ENCODE data around the gene GALNT2. TPM values are rescaled to one million over a fixed set of nuclear protein-coding genes. Genes with fewer than 3 reads are reported as not detected.

GALNT2 gene
- total and polyA plus RNA-seq, 2 experiments from 2014 or later: 17.8 to 48.3 TPM

DNA sequence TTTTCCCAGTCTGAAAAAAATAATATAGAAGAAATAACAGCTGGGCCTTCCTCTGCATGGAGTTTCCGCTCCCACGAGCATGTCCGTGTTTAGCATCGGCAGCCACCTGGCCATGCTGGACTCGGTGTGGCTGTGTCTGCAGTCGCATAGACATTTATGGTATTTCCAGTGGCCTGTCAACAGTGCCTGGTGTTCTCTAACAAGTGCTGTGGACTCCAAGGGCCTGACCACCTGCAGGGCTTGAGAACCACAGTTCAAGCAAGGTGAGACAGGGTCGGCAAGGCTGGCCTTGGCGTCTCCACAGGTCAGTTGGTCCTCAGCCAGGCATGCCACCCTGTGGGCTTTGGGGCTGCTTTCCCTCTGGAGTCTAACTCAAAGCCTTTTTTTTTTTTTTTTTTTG is 234.3 kb downstream of the GALNT2 start:
- Histone ChIP-seq H3K27ac (ENCODE audit: low read depth) (no peak overlapping the region), H3K79me2 (replicated peaks; ENCODE audit: insufficient read depth) (no peaks in the 10 kb centered on the region), H3K4me3 (no peak overlapping the region), H3K36me3 (ENCODE audit: insufficient read depth) (no peaks in the 10 kb centered on the region), H3K9me2 (ENCODE audit: insufficient read depth) (no peaks in the 10 kb centered on the region), H4K20me1 (replicated peaks; ENCODE audit: insufficient read depth) (no peaks in the 10 kb centered on the region), H3K4me1 (ENCODE audit: insufficient read depth) (no peaks in the 10 kb centered on the region), H3K27me3 (ENCODE audit: insufficient read depth) (no peaks in the 10 kb centered on the region), H2AFZ (no peak overlapping the region), H3K4me2 (no peak overlapping the region), H3F3A (replicated peaks; ENCODE audit: low read depth) (no peaks in the 10 kb centered on the region)
- no peak overlapping the region for H3K27ac Mint-ChIP-seq
- no peak for TF ChIP-seq STAT1 (IDR thresholded peaks at IDR 0.05; ENCODE audit: unreplicated experiment)
- TF ChIP-seq, protein P1, sequence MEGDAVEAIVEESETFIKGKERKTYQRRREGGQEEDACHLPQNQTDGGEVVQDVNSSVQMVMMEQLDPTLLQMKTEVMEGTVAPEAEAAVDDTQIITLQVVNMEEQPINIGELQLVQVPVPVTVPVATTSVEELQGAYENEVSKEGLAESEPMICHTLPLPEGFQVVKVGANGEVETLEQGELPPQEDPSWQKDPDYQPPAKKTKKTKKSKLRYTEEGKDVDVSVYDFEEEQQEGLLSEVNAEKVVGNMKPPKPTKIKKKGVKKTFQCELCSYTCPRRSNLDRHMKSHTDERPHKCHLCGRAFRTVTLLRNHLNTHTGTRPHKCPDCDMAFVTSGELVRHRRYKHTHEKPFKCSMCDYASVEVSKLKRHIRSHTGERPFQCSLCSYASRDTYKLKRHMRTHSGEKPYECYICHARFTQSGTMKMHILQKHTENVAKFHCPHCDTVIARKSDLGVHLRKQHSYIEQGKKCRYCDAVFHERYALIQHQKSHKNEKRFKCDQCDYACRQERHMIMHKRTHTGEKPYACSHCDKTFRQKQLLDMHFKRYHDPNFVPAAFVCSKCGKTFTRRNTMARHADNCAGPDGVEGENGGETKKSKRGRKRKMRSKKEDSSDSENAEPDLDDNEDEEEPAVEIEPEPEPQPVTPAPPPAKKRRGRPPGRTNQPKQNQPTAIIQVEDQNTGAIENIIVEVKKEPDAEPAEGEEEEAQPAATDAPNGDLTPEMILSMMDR (conservative IDR thresholded peaks at IDR 0.05; ENCODE audit: low read depth in 2 of 2): no peak
- TF ChIP-seq EZH2phosphoT487 (IDR thresholded peaks at IDR 0.05; ENCODE audit: unreplicated experiment): no peak
- TF ChIP-seq, protein P2, sequence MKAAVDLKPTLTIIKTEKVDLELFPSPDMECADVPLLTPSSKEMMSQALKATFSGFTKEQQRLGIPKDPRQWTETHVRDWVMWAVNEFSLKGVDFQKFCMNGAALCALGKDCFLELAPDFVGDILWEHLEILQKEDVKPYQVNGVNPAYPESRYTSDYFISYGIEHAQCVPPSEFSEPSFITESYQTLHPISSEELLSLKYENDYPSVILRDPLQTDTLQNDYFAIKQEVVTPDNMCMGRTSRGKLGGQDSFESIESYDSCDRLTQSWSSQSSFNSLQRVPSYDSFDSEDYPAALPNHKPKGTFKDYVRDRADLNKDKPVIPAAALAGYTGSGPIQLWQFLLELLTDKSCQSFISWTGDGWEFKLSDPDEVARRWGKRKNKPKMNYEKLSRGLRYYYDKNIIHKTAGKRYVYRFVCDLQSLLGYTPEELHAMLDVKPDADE (IDR thresholded peaks at IDR 0.05): no peak
- H3K4me1 Mint-ChIP-seq: no peaks in the 10 kb centered on the region
- H3K27me3 Mint-ChIP-seq (ENCODE audit: insufficient read depth, low read depth, poor library complexity): peaks cover 9% of the 10 kb centered on the region
- H3K4me3 Mint-ChIP-seq: no peak overlapping the region
- H3K36me3 Mint-ChIP-seq (ENCODE audit: low read depth): no peaks in the 10 kb centered on the region
- H3K9me3 Mint-ChIP-seq: no peaks in the 10 kb centered on the region
- ATAC-seq: no peak
- no peak for DNase-seq (ENCODE audit: low spot score)

DNA sequence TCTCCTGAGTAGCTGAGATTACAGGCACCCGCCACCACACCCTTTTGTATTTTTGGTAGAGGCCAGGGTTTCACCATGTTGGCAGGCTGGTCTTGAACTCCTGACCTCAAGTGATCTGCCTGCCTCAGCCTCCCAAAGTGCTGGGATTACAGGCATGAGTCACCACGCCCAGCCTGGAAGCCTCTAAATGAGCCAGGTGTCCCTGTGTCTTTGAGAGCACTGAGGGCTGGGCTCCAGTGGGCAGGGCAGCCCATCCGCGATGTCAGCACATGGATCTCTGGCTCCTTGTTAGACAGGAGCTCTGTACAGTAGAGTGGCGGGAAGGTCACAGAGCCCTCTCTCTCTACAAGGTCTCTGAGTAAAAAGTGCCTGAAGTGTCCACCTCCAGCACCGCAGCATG is 234.8 kb downstream of the GALNT2 start:
- H3K9me3 Mint-ChIP-seq: no peaks in the 10 kb centered on the region
- H3F3A ChIP-seq (replicated peaks; ENCODE audit: low read depth): no peaks in the 10 kb centered on the region
- no peak for ATAC-seq
- TF ChIP-seq STAT1 (IDR thresholded peaks at IDR 0.05; ENCODE audit: unreplicated experiment) (no peak), POLR2AphosphoS5 (IDR thresholded peaks at IDR 0.05; ENCODE audit: low read depth) (no peak), EZH2phosphoT487 (IDR thresholded peaks at IDR 0.05; ENCODE audit: unreplicated experiment) (no peak), NANOG (IDR thresholded peaks at IDR 0.05; ENCODE audit: borderline replicate concordance) (no peak), ZNF331 (CRISPR knock-in tag; IDR thresholded peaks at IDR 0.05; ENCODE audit: low read depth) (no peak), CREB1 (CRISPR knock-in tag; IDR thresholded peaks at IDR 0.05; ENCODE audit: low read depth) (no peak)
- TF ChIP-seq, protein P3, sequence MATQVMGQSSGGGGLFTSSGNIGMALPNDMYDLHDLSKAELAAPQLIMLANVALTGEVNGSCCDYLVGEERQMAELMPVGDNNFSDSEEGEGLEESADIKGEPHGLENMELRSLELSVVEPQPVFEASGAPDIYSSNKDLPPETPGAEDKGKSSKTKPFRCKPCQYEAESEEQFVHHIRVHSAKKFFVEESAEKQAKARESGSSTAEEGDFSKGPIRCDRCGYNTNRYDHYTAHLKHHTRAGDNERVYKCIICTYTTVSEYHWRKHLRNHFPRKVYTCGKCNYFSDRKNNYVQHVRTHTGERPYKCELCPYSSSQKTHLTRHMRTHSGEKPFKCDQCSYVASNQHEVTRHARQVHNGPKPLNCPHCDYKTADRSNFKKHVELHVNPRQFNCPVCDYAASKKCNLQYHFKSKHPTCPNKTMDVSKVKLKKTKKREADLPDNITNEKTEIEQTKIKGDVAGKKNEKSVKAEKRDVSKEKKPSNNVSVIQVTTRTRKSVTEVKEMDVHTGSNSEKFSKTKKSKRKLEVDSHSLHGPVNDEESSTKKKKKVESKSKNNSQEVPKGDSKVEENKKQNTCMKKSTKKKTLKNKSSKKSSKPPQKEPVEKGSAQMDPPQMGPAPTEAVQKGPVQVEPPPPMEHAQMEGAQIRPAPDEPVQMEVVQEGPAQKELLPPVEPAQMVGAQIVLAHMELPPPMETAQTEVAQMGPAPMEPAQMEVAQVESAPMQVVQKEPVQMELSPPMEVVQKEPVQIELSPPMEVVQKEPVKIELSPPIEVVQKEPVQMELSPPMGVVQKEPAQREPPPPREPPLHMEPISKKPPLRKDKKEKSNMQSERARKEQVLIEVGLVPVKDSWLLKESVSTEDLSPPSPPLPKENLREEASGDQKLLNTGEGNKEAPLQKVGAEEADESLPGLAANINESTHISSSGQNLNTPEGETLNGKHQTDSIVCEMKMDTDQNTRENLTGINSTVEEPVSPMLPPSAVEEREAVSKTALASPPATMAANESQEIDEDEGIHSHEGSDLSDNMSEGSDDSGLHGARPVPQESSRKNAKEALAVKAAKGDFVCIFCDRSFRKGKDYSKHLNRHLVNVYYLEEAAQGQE (IDR thresholded peaks at IDR 0.05; ENCODE audit: unreplicated experiment): no peak
- TF ChIP-seq, protein P4, sequence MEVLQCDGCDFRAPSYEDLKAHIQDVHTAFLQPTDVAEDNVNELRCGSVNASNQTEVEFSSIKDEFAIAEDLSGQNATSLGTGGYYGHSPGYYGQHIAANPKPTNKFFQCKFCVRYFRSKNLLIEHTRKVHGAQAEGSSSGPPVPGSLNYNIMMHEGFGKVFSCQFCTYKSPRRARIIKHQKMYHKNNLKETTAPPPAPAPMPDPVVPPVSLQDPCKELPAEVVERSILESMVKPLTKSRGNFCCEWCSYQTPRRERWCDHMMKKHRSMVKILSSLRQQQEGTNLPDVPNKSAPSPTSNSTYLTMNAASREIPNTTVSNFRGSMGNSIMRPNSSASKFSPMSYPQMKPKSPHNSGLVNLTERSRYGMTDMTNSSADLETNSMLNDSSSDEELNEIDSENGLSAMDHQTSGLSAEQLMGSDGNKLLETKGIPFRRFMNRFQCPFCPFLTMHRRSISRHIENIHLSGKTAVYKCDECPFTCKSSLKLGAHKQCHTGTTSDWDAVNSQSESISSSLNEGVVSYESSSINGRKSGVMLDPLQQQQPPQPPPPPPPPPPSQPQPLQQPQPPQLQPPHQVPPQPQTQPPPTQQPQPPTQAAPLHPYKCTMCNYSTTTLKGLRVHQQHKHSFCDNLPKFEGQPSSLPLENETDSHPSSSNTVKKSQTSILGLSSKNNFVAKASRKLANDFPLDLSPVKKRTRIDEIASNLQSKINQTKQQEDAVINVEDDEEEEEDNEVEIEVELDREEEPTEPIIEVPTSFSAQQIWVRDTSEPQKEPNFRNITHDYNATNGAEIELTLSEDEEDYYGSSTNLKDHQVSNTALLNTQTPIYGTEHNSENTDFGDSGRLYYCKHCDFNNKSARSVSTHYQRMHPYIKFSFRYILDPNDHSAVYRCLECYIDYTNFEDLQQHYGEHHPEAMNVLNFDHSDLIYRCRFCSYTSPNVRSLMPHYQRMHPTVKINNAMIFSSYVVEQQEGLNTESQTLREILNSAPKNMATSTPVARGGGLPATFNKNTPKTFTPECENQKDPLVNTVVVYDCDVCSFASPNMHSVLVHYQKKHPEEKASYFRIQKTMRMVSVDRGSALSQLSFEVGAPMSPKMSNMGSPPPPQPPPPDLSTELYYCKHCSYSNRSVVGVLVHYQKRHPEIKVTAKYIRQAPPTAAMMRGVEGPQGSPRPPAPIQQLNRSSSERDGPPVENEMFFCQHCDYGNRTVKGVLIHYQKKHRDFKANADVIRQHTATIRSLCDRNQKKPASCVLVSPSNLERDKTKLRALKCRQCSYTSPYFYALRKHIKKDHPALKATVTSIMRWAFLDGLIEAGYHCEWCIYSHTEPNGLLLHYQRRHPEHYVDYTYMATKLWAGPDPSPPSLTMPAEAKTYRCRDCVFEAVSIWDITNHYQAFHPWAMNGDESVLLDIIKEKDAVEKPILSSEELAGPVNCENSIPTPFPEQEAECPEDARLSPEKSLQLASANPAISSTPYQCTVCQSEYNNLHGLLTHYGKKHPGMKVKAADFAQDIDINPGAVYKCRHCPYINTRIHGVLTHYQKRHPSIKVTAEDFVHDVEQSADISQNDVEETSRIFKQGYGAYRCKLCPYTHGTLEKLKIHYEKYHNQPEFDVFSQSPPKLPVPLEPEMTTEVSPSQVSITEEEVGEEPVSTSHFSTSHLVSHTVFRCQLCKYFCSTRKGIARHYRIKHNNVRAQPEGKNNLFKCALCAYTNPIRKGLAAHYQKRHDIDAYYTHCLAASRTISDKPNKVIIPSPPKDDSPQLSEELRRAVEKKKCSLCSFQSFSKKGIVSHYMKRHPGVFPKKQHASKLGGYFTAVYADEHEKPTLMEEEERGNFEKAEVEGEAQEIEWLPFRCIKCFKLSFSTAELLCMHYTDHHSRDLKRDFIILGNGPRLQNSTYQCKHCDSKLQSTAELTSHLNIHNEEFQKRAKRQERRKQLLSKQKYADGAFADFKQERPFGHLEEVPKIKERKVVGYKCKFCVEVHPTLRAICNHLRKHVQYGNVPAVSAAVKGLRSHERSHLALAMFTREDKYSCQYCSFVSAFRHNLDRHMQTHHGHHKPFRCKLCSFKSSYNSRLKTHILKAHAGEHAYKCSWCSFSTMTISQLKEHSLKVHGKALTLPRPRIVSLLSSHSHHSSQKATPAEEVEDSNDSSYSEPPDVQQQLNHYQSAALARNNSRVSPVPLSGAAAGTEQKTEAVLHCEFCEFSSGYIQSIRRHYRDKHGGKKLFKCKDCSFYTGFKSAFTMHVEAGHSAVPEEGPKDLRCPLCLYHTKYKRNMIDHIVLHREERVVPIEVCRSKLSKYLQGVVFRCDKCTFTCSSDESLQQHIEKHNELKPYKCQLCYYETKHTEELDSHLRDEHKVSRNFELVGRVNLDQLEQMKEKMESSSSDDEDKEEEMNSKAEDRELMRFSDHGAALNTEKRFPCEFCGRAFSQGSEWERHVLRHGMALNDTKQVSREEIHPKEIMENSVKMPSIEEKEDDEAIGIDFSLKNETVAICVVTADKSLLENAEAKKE (CRISPR knock-in tag; IDR thresholded peaks at IDR 0.05): no peak

More for the DNA sequence above, 234.8 kb downstream of the GALNT2 start:
- no peak overlapping the region for H3K27ac ChIP-seq (ENCODE audit: low read depth)
- H3K4me3 Mint-ChIP-seq: no peak overlapping the region
- H3K27me3 Mint-ChIP-seq (ENCODE audit: insufficient read depth, low read depth, poor library complexity): peaks cover 9% of the 10 kb centered on the region
- no peak overlapping the region for H3K4me3 ChIP-seq
- H3K4me2 ChIP-seq: no peak overlapping the region
- H3K36me3 Mint-ChIP-seq (ENCODE audit: low read depth): no peaks in the 10 kb centered on the region
- no peaks in the 10 kb centered on the region for H3K27me3 ChIP-seq (ENCODE audit: insufficient read depth)
- no peaks in the 10 kb centered on the region for H3K36me3 ChIP-seq (ENCODE audit: insufficient read depth)
- H2AFZ ChIP-seq: no peak overlapping the region
- no peaks in the 10 kb centered on the region for H3K4me1 ChIP-seq (ENCODE audit: insufficient read depth)
- H3K4me1 Mint-ChIP-seq: no peaks in the 10 kb centered on the region
- no peak for DNase-seq (ENCODE audit: low spot score)
- H3K27ac Mint-ChIP-seq: no peak overlapping the region
- no peaks in the 10 kb centered on the region for H3K79me2 ChIP-seq (replicated peaks; ENCODE audit: insufficient read depth)
- H4K20me1 ChIP-seq (replicated peaks; ENCODE audit: insufficient read depth): no peaks in the 10 kb centered on the region
- H3K9me2 ChIP-seq (ENCODE audit: insufficient read depth): no peaks in the 10 kb centered on the region

Measured in GM23338 (cell line).